Loucy (cell line): ENCODE measurements around the gene SYNJ2.

ENCODE experiments used
- CTCF ChIP-seq: fragments of 200-600 bp; sonication (generic); conservative IDR thresholded peaks from 2 replicates; pipeline ENCODE4 v1.5.1; 2014; ENCODE audit warnings: mild to moderate bottlenecking, antibody characterized with exemption, low read length
- EZH2phosphoT487 ChIP-seq: fragments of 200-600 bp; IDR thresholded peaks from 2 replicates; pipeline ENCODE4 v1.6.1; 2018; ENCODE audit warnings: antibody characterized with exemption, mild to moderate bottlenecking, moderate library complexity, borderline replicate concordance

GRCh38 chr6:158022749-158023596 lies 41.3 kb downstream of the SYNJ2 start:
- no peak for TF ChIP-seq CTCF
- no peak for TF ChIP-seq EZH2phosphoT487
